Right hindlimb (tissue), 1 donor: ENCODE measurements around the gene CEP83.

Experiments used
- DNase-seq: peaks from one replicate; pipeline ENCODE4 v3.0.0-alpha.2; 2018

Gene CEP83

GRCh38 chr12:94297876-94298505 is 161.7 kb downstream of the CEP83 start:
- DNase-seq: no peak

- no peak for DNase-seq
Measured at GRCh38 chr12:94297096-94297699, 162.5 kb downstream of the CEP83 start.

GRCh38 chr12:94290353-94290752 is 169.3 kb downstream of the CEP83 start:
- peak; percentile 66 for DNase-seq

- DNase-seq: peak; percentile 57
Measured at GRCh38 chr12:94289461-94290312, 170.0 kb downstream of the CEP83 start.

- no peak for DNase-seq
Measured at GRCh38 chr12:94287245-94287628, 172.4 kb downstream of the CEP83 start.

GRCh38 chr12:94286583-94287244 is 173.0 kb downstream of the CEP83 start:
- no peak for DNase-seq

- DNase-seq: no peak
Measured at GRCh38 chr12:94285943-94286582, 173.6 kb downstream of the CEP83 start.

GRCh38 chr12:94284859-94285258 is 174.8 kb downstream of the CEP83 start:
- no peak for DNase-seq

- no peak for DNase-seq
Measured at GRCh38 chr12:94284046-94284445, 175.6 kb downstream of the CEP83 start.

- no peak for DNase-seq
Measured at GRCh38 chr12:94282675-94283074, 177.0 kb downstream of the CEP83 start.

GRCh38 chr12:94280063-94280462 is 179.6 kb downstream of the CEP83 start:
- no peak for DNase-seq

- DNase-seq: no peak
Measured at GRCh38 chr12:94277426-94278000, 182.2 kb downstream of the CEP83 start.

- no peak for DNase-seq
Measured at GRCh38 chr12:94276725-94277124, 182.9 kb downstream of the CEP83 start.

- no peak for DNase-seq
Measured at GRCh38 chr12:94273272-94273671, 186.4 kb downstream of the CEP83 start.

- DNase-seq: no peak
Measured at GRCh38 chr12:94272280-94272679, 187.4 kb downstream of the CEP83 start.

GRCh38 chr12:94271351-94271750 is 188.3 kb downstream of the CEP83 start:
- DNase-seq: no peak

- DNase-seq: no peak
Measured at GRCh38 chr12:94269316-94269999, 190.2 kb downstream of the CEP83 start.

GRCh38 chr12:94267921-94268471 is 191.7 kb downstream of the CEP83 start:
- DNase-seq: no peak

GRCh38 chr12:94267537-94267872 is 192.2 kb downstream of the CEP83 start:
- peak; percentile 61 for DNase-seq

- no peak for DNase-seq
Measured at GRCh38 chr12:94266796-94267536, 192.7 kb downstream of the CEP83 start.
